HG03439 (cell line): Measurements from ENCODE around the gene C1QA.
"Not testable (repeated sequence)": the region's sequence is repeated elsewhere in the genome, so short reads cannot be mapped to it uniquely, and the experiment has no call there.

Source experiments
- ATAC-seq: cut with Tn5 transposase; IDR thresholded peaks from one replicate; pipeline ENCODE4 v1.9.1; 2021; ENCODE audit warnings: mild to moderate bottlenecking, moderate library complexity; ENCODE audit not compliant: unreplicated experiment

C1QA gene

GRCh38 chr1:22671999-22672398 is 35.6 kb downstream of the C1QA start:
- no peak for ATAC-seq

DNA sequence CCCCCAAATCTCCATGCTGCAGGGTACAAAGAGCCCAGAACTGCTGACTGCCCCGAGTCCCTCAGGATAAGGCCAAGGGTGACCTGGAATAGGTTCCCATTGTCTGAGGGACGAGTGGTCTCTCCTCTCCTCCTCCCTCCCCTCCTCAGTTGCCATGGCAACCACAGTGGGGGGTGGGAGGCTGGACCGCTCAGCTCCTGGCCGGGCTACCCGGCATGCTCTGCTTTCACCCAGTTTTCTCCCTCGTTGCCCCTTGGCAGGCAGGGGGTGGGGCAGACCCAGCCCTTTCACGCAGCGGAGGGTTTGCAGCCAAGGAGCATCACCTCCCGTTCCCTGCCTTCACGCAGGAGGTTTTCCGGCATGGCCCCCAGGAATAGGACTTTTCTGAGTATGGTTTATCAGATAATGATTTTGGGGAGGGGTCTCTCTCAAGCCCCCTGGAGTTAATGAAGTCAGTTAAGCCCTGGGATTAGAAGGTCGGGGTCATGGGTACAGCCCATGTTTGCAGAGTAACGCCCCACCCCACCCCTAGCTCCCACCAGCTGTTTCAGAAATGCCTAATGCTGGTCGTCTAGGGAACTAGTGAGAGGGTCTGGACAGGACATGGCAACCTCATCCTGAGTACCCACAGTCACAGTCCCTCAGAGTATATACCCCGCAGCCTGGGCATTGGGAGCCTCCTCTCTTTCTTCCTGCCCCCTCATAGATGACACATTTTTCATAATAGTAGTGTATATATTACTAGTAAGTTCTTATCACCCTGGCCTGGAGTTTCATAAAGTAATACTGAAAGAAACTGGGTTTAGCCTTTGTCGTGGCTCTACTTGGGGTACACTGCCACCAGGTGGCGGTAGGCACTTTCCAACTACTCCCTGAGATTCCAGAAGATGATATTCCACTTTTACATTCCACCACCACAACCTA is 37.3 kb downstream of the C1QA start:
- no peak for ATAC-seq

- no peak for ATAC-seq
Measured at GRCh38 chr1:22674410-22674749, 38.0 kb downstream of the C1QA start.

DNA sequence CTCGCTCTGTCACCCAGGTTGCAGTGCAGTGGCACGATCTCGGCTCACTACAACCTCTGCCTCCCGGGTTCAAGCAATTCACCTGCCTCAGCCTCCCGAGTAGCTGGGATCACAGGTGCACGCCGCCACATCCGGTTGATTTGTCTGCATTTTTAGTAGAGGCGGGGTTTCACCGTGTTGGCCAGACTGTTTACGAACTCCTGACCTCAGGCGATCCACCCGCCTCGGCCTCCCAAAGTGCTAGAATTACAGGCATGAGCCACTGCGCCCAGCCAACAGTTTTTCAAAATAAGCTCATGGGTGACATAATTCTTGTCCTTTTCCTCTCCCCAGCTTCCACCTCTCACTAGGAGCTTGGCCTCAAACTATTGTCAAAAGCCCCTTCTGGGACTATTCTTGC is 39.7 kb downstream of the C1QA start:
- ATAC-seq = not testable (repeated sequence)

- no peak for ATAC-seq
Measured at GRCh38 chr1:22676916-22677583, 40.6 kb downstream of the C1QA start.

DNA sequence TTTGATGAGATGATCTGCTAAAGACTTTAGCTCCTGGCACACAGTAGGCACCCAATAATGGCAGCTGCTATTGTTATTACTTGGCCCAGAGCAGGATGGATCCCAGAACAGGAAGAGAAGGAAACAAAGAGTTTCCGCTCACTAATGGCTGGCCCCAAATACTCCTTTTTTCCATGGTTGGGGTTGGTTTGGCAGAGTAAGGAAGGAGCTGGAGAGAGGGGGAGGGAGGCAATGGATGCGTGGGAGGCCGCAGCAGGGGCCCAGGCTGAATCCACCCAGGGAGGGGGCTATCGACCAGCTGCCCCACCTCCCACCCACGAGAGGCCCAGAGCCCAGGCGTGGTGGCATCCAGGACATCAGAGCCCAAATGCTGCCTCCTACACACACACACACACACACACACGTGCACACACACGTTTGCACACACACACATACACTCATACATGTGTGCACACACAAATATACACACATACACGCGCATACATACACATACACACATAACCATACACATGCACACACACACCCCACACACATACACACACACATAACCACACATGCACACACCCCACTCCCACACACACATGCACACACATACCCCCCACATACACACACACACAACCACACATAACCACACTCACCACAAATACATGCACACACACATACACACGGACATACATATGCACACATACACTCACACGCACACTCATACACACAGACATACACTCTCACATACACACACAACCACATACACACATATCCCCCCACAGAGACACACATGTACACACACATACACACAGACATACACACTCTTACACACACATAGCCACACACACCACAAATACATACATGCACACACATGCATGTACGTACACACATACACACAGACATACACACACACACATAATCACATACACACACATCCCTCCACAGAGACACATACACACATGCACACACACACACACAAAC is 41.8 kb downstream of the C1QA start:
- no peak for ATAC-seq

DNA sequence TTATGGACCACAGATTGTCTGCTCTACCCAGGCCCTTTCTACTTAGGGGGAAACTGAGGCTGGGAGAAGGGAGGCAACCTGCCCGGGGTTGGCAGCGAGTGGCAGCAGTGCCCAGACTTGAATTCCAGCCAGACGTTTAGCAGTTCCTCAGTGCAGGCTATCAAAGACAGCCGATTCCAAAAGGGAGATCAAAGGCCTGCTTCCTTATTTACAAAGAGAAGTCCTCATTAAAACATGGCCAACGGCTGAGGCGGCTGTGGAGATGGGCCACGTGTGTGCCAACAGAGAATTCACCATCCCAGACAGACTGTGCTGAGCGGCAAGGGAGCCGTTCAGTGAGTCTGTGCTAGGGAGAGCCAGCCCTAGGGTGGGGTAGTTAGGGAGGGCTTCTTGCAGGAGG is 44.3 kb downstream of the C1QA start:
- no peak for ATAC-seq

DNA sequence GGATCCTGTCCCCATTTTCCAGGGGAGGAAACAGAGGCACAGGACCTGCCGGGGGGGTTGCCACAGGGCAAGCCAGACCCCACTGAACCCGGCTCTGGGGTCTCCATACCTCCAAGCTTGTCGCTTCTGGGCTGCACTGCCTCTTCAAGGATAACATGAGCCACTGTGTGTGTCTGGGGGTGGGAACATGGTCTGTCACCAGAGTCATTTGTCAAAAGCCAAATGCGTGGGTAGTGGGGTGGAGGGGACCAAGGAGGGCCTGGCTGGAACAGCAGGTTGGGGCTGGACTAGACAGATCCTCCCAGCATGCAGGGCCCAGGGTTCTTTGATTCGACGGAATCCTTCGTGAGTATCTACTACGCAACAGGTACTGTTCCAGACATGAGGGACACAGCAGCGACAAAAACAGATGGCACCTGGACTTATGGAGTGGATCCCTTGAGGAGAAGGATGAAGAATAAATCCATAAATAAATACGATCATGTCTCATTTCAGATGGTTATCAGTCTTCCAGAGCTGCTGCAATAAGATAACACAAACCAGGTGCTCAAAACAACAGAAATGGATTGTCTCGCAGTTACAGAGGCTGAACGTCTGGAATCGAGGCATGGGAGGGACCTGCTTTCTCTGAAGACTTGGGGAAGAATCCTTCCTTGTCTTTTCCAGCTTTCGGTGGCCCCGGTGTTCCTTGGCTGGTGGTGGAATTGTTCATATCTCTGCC is 45.3 kb downstream of the C1QA start:
- no peak for ATAC-seq

- ATAC-seq = no peak
Measured at GRCh38 chr1:22683547-22683946, 47.1 kb downstream of the C1QA start.

GRCh38 chr1:22685591-22686059 is 49.2 kb downstream of the C1QA start:
- no peak for ATAC-seq

DNA sequence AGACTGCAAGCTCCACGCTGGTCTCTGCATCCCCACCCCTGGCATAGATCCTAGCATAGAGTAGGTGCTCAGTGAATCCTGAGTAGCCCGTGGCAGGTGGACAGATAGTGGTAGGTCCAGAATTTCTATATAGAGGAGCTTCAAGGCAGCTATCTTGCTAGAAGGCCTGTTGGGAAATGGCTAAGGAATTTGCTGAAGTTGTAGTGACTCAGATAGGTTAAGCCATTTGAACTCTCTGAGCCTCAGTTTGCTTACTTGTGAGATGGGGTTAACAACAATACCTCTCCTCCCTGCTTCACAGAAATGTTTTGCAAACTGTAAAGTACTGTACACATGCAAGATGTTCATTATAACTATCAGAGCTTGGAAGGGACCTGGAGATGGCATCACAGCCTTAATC is 50.8 kb downstream of the C1QA start:
- ATAC-seq = no peak

DNA sequence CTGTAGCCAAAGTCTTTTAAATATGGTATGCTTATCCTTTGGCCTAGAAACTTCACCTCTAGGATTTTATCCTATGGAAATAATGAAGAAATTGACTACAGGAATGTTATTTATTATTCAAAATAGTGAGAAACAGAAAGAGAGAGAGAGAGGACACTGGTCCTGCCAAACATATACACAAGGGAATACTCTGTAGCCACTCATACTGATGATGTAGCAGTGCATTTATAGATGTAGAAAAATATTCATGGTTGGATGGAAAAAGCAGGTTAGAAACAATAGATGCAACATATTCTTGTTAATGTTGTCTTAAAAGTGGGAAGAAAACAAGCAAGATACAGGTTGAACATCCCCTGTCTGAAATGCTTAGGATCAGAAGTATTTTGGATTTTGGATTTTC is 52.0 kb downstream of the C1QA start:
- no peak for ATAC-seq
